ENCODE results near the gene PIK3R6.
"Not testable (repeated sequence)": the region's sequence is repeated elsewhere in the genome, so short reads cannot be mapped to it uniquely, and the experiment has no call there.

Gene PIK3R6

DNA sequence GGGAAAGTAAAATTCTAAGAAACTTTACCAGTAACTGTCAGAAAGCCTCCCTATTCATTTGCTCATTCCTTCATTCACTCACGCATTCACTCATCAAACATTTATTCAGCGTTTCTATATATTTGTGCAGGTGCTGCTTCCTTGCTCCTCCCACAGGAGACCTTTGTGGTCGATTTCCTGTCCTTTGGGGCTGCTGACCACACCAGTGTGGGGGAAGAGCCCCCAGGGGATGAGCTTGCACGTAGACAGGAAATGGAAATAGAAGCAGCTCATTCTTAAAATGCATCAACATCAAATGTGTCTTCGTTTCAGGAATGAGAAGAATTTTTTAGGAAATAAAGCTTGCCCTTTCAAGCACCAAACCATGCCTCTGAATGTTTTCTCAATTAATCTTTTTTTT, 9.6 kb downstream of the PIK3R6 start:
- no peaks in the 10 kb centered on the region for H4K20me1 ChIP-seq (ENCODE audit: insufficient read depth, low read length)
- no peaks in the 10 kb centered on the region for H3K9me3 ChIP-seq (ENCODE audit: low read length)
- no peak overlapping the region for H3K4me2 ChIP-seq (ENCODE audit: low read length)
- no peaks in the 10 kb centered on the region for H3F3A ChIP-seq (ENCODE audit: insufficient read depth, low read length)
- H3K27me3 ChIP-seq (ENCODE audit: insufficient read depth, low read length): no peaks in the 10 kb centered on the region
- H3K79me2 ChIP-seq (ENCODE audit: insufficient read depth, low read length): no peaks in the 10 kb centered on the region
- no peak overlapping the region for H3K4me3 ChIP-seq (ENCODE audit: low read depth, low read length, poor library complexity, severe bottlenecking)
- H3K9me2 ChIP-seq (ENCODE audit: low read depth, low read length): no peaks in the 10 kb centered on the region
- no peaks in the 10 kb centered on the region for H3K4me1 ChIP-seq (ENCODE audit: insufficient read depth, low read length, severe bottlenecking)
- TF ChIP-seq EZH2 (IDR thresholded peaks at IDR 0.05; ENCODE audit: borderline replicate concordance, low read length): no peak
- TF ChIP-seq, protein P1, sequence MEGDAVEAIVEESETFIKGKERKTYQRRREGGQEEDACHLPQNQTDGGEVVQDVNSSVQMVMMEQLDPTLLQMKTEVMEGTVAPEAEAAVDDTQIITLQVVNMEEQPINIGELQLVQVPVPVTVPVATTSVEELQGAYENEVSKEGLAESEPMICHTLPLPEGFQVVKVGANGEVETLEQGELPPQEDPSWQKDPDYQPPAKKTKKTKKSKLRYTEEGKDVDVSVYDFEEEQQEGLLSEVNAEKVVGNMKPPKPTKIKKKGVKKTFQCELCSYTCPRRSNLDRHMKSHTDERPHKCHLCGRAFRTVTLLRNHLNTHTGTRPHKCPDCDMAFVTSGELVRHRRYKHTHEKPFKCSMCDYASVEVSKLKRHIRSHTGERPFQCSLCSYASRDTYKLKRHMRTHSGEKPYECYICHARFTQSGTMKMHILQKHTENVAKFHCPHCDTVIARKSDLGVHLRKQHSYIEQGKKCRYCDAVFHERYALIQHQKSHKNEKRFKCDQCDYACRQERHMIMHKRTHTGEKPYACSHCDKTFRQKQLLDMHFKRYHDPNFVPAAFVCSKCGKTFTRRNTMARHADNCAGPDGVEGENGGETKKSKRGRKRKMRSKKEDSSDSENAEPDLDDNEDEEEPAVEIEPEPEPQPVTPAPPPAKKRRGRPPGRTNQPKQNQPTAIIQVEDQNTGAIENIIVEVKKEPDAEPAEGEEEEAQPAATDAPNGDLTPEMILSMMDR (IDR thresholded peaks at IDR 0.05; ENCODE audit: low read length): no peak
- no peak overlapping the region for H3K9ac ChIP-seq (ENCODE audit: low read length)
- no peak overlapping the region for H3K27ac ChIP-seq (ENCODE audit: low read depth, low read length, poor library complexity, severe bottlenecking)
- no peak overlapping the region for H2AFZ ChIP-seq (ENCODE audit: low read length)
- H3K36me3 ChIP-seq (ENCODE audit: insufficient read depth, low read length): no peaks in the 10 kb centered on the region

DNA sequence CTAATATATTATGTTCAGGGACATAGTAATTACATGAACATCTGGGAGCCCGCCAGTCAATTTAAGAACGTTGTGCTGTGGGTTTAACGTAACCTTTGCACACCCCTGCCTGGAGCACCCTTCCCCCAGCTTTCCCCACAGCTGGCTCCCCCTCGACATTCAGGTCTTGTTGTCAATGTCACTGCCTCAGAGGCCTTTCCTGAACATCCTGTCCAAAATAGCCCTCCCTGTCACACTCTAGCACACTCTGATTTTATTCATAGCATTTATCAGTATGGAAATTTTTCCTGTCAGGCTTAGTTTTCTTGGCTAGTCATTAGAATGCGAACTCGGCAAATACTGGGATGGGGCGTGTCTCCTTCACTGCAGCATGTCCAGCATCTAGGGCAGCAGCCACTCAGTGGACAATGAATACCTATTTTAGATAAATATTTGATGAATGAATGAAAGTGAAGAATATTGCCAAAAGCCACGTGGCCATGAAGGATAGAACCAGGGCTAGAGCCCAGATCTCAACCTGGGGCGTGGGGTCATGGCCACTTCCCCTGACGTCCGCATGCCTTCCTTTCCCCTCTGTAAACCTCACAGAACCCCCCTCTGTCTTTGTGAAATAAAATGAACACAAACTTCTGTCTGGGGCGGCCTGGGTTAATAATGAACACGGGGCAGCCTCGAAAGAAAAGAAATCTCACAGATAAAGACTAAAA, 10.5 kb downstream of the PIK3R6 start:
- Histone ChIP-seq H3K4me2 (ENCODE audit: low read length) (no peak overlapping the region), H3K79me2 (ENCODE audit: insufficient read depth, low read length) (no peaks in the 10 kb centered on the region), H3K9me3 (ENCODE audit: low read length) (no peaks in the 10 kb centered on the region), H3K9me2 (ENCODE audit: low read depth, low read length) (no peaks in the 10 kb centered on the region), H3K4me3 (ENCODE audit: low read depth, low read length, poor library complexity, severe bottlenecking) (no peak overlapping the region), H3K4me1 (ENCODE audit: insufficient read depth, low read length, severe bottlenecking) (no peaks in the 10 kb centered on the region), H3K36me3 (ENCODE audit: insufficient read depth, low read length) (no peaks in the 10 kb centered on the region), H2AFZ (ENCODE audit: low read length) (no peak overlapping the region), H3K9ac (ENCODE audit: low read length) (no peak overlapping the region), H4K20me1 (ENCODE audit: insufficient read depth, low read length) (no peaks in the 10 kb centered on the region), H3K27ac (ENCODE audit: low read depth, low read length, poor library complexity, severe bottlenecking) (no peak overlapping the region), H3K27me3 (ENCODE audit: insufficient read depth, low read length) (no peaks in the 10 kb centered on the region), H3F3A (ENCODE audit: insufficient read depth, low read length) (no peaks in the 10 kb centered on the region)
- TF ChIP-seq EZH2 (IDR thresholded peaks at IDR 0.05; ENCODE audit: borderline replicate concordance, low read length): no peak
- TF ChIP-seq, protein P1 (IDR thresholded peaks at IDR 0.05; ENCODE audit: low read length): no peak

DNA sequence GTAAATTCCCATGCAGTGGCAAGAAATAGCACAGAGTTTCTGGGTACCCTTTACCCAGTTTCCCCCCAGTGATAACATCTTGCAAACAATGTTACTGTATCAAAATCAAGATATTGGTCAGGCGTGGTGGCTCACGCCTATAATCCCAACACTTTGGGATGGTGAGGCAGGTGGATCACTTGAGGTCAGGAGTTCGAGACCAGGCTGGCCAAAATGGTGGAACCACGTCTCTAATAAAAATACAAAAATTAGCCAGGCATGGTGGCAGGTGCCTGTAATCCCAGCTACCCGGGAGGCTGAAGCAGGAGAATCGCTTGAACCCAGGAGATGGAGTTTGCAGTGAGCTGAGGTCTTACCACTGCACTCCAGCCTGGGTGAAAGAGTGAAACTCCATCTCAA, 11.3 kb downstream of the PIK3R6 start:
- H3K4me2 ChIP-seq (ENCODE audit: low read length); H3K9me2 ChIP-seq (ENCODE audit: low read depth, low read length); H3K9ac ChIP-seq (ENCODE audit: low read length); H3K9me3 ChIP-seq (ENCODE audit: low read length); H3F3A ChIP-seq (ENCODE audit: insufficient read depth, low read length); H3K4me3 ChIP-seq (ENCODE audit: low read depth, low read length, poor library complexity, severe bottlenecking); H3K79me2 ChIP-seq (ENCODE audit: insufficient read depth, low read length); H3K27ac ChIP-seq (ENCODE audit: low read depth, low read length, poor library complexity, severe bottlenecking); H3K4me1 ChIP-seq (ENCODE audit: insufficient read depth, low read length, severe bottlenecking); H3K27me3 ChIP-seq (ENCODE audit: insufficient read depth, low read length); H4K20me1 ChIP-seq (ENCODE audit: insufficient read depth, low read length); H3K36me3 ChIP-seq (ENCODE audit: insufficient read depth, low read length); H2AFZ ChIP-seq (ENCODE audit: low read length): not testable (repeated sequence)

All from OCI-LY1 (cell line).